ENCODE measurements around the gene MALRD1. TPM values are rescaled to one million over a fixed set of nuclear protein-coding genes. Genes with fewer than 3 reads are reported as not detected.

The MALRD1 gene
- total RNA-seq, 1 experiment from 2014 or later = 0.50 TPM

DNA sequence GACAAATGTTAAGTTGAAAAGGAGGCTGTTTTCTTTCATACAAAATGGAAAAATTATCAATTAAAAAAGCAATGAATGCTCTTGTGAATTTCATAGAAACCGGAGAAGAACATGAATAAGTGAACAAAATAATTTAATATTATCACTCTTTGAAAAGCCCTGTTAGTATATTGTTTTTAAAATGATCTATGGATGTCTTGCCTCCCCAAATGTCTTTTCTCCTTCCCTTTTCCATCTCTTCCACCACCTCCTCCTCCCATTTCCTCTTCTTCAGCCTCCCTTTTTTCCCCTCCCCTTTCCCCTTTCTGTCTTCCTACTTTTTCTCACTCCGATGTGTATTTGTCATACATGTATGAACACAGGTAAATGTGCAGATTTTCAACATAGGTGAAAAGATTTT, 234.7 kb downstream of the MALRD1 start:
- H3K27ac Mint-ChIP-seq = no peak overlapping the region
- ChIA-PET CTCF (no interaction called here), POLR2A (no interaction called here)
- H3K4me1 Mint-ChIP-seq = no peaks in the 10 kb centered on the region
- no peaks in the 10 kb centered on the region for H3K9me3 Mint-ChIP-seq
- no peak overlapping the region for H3K4me3 Mint-ChIP-seq
- no peak for ATAC-seq
- no peaks in the 10 kb centered on the region for H3K36me3 Mint-ChIP-seq
- no peak for DNase-seq (ENCODE audit: low spot score)
- H3K27me3 Mint-ChIP-seq (ENCODE audit: low read depth) = no peaks in the 10 kb centered on the region
- TF ChIP-seq CREB1 (CRISPR knock-in tag; IDR thresholded peaks at IDR 0.05) (no peak), ZNF138 (CRISPR knock-in tag; conservative IDR thresholded peaks at IDR 0.05) (no peak), MYBL2 (CRISPR knock-in tag; IDR thresholded peaks at IDR 0.05) (no peak), SOX15 (CRISPR knock-in tag; IDR thresholded peaks at IDR 0.05) (no peak), TEAD1 (CRISPR knock-in tag; IDR thresholded peaks at IDR 0.05) (no peak), ZNF317 (CRISPR knock-in tag; IDR thresholded peaks at IDR 0.05; ENCODE audit: borderline replicate concordance, low read depth) (no peak), ZNF263 (CRISPR knock-in tag; IDR thresholded peaks at IDR 0.05; ENCODE audit: low read depth) (no peak), OVOL2 (CRISPR knock-in tag; IDR thresholded peaks at IDR 0.05; ENCODE audit: borderline replicate concordance) (no peak), FOXK1 (CRISPR knock-in tag; IDR thresholded peaks at IDR 0.05) (no peak), HMGA2 (CRISPR knock-in tag; IDR thresholded peaks at IDR 0.05) (no peak), JUN (CRISPR knock-in tag; IDR thresholded peaks at IDR 0.05) (no peak), ESRRA (CRISPR knock-in tag; IDR thresholded peaks at IDR 0.05; ENCODE audit: borderline replicate concordance) (no peak), RELA (CRISPR knock-in tag; IDR thresholded peaks at IDR 0.05; ENCODE audit: borderline replicate concordance) (no peak)
- TF ChIP-seq, protein P1, sequence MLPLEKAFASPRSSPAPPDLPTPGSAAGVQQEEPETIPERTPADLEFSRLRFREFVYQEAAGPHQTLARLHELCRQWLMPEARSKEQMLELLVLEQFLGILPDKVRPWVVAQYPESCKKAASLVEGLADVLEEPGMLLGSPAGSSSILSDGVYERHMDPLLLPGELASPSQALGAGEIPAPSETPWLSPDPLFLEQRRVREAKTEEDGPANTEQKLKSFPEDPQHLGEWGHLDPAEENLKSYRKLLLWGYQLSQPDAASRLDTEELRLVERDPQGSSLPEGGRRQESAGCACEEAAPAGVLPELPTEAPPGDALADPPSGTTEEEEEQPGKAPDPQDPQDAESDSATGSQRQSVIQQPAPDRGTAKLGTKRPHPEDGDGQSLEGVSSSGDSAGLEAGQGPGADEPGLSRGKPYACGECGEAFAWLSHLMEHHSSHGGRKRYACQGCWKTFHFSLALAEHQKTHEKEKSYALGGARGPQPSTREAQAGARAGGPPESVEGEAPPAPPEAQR (CRISPR knock-in tag; IDR thresholded peaks at IDR 0.05) = no peak
- TF ChIP-seq, protein P2, sequence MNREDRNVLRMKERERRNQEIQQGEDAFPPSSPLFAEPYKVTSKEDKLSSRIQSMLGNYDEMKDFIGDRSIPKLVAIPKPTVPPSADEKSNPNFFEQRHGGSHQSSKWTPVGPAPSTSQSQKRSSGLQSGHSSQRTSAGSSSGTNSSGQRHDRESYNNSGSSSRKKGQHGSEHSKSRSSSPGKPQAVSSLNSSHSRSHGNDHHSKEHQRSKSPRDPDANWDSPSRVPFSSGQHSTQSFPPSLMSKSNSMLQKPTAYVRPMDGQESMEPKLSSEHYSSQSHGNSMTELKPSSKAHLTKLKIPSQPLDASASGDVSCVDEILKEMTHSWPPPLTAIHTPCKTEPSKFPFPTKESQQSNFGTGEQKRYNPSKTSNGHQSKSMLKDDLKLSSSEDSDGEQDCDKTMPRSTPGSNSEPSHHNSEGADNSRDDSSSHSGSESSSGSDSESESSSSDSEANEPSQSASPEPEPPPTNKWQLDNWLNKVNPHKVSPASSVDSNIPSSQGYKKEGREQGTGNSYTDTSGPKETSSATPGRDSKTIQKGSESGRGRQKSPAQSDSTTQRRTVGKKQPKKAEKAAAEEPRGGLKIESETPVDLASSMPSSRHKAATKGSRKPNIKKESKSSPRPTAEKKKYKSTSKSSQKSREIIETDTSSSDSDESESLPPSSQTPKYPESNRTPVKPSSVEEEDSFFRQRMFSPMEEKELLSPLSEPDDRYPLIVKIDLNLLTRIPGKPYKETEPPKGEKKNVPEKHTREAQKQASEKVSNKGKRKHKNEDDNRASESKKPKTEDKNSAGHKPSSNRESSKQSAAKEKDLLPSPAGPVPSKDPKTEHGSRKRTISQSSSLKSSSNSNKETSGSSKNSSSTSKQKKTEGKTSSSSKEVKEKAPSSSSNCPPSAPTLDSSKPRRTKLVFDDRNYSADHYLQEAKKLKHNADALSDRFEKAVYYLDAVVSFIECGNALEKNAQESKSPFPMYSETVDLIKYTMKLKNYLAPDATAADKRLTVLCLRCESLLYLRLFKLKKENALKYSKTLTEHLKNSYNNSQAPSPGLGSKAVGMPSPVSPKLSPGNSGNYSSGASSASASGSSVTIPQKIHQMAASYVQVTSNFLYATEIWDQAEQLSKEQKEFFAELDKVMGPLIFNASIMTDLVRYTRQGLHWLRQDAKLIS (CRISPR knock-in tag; IDR thresholded peaks at IDR 0.05; ENCODE audit: borderline replicate concordance) = no peak
- TF ChIP-seq, protein P3, sequence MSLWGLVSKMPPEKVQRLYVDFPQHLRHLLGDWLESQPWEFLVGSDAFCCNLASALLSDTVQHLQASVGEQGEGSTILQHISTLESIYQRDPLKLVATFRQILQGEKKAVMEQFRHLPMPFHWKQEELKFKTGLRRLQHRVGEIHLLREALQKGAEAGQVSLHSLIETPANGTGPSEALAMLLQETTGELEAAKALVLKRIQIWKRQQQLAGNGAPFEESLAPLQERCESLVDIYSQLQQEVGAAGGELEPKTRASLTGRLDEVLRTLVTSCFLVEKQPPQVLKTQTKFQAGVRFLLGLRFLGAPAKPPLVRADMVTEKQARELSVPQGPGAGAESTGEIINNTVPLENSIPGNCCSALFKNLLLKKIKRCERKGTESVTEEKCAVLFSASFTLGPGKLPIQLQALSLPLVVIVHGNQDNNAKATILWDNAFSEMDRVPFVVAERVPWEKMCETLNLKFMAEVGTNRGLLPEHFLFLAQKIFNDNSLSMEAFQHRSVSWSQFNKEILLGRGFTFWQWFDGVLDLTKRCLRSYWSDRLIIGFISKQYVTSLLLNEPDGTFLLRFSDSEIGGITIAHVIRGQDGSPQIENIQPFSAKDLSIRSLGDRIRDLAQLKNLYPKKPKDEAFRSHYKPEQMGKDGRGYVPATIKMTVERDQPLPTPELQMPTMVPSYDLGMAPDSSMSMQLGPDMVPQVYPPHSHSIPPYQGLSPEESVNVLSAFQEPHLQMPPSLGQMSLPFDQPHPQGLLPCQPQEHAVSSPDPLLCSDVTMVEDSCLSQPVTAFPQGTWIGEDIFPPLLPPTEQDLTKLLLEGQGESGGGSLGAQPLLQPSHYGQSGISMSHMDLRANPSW (CRISPR knock-in tag; conservative IDR thresholded peaks at IDR 0.05; ENCODE audit: low read depth) = no peak
- TF ChIP-seq, protein P4, sequence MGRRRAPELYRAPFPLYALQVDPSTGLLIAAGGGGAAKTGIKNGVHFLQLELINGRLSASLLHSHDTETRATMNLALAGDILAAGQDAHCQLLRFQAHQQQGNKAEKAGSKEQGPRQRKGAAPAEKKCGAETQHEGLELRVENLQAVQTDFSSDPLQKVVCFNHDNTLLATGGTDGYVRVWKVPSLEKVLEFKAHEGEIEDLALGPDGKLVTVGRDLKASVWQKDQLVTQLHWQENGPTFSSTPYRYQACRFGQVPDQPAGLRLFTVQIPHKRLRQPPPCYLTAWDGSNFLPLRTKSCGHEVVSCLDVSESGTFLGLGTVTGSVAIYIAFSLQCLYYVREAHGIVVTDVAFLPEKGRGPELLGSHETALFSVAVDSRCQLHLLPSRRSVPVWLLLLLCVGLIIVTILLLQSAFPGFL (CRISPR knock-in tag; IDR thresholded peaks at IDR 0.05; ENCODE audit: borderline replicate concordance) = no peak

DNA sequence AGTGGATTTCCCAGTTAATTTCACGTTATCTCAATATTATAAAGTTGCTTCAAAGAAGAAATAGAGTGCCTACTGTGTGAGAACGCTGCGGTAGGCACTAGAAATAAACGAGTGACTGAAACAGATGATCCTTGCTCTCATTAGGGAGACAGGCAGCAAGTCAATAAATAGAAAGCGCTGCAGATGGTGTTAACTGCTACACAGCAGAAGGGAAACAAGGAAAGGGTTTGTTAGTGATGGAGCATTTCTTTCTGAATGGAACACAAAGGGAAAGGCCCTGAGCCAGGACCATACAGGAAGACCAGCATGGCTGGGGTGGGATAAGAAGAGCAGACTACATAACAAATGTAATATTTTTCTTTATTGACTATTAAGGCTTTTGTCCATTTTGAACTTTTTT, 235.2 kb downstream of the MALRD1 start:
- CTCF ChIA-PET = no interaction called here
- Mint-ChIP-seq H3K27me3 (ENCODE audit: low read depth) (no peaks in the 10 kb centered on the region), H3K27ac (no peak overlapping the region), H3K4me1 (no peaks in the 10 kb centered on the region), H3K9me3 (no peaks in the 10 kb centered on the region), H3K36me3 (no peaks in the 10 kb centered on the region), H3K4me3 (no peak overlapping the region)
- ATAC-seq (no peak), DNase-seq (ENCODE audit: low spot score) (no peak)
- TF ChIP-seq JUN (CRISPR knock-in tag; IDR thresholded peaks at IDR 0.05) (no peak), SOX15 (CRISPR knock-in tag; IDR thresholded peaks at IDR 0.05) (no peak), RELA (CRISPR knock-in tag; IDR thresholded peaks at IDR 0.05; ENCODE audit: borderline replicate concordance) (no peak), HMGA2 (CRISPR knock-in tag; IDR thresholded peaks at IDR 0.05) (no peak), IRF2 (CRISPR knock-in tag; IDR thresholded peaks at IDR 0.05; ENCODE audit: borderline replicate concordance, low read depth) (no peak)
- TF ChIP-seq, protein P5, sequence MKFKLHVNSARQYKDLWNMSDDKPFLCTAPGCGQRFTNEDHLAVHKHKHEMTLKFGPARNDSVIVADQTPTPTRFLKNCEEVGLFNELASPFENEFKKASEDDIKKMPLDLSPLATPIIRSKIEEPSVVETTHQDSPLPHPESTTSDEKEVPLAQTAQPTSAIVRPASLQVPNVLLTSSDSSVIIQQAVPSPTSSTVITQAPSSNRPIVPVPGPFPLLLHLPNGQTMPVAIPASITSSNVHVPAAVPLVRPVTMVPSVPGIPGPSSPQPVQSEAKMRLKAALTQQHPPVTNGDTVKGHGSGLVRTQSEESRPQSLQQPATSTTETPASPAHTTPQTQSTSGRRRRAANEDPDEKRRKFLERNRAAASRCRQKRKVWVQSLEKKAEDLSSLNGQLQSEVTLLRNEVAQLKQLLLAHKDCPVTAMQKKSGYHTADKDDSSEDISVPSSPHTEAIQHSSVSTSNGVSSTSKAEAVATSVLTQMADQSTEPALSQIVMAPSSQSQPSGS (CRISPR knock-in tag; IDR thresholded peaks at IDR 0.05; ENCODE audit: borderline replicate concordance, low read depth) = no peak
- TF ChIP-seq, protein P6, sequence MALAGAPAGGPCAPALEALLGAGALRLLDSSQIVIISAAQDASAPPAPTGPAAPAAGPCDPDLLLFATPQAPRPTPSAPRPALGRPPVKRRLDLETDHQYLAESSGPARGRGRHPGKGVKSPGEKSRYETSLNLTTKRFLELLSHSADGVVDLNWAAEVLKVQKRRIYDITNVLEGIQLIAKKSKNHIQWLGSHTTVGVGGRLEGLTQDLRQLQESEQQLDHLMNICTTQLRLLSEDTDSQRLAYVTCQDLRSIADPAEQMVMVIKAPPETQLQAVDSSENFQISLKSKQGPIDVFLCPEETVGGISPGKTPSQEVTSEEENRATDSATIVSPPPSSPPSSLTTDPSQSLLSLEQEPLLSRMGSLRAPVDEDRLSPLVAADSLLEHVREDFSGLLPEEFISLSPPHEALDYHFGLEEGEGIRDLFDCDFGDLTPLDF (CRISPR knock-in tag; IDR thresholded peaks at IDR 0.05) = no peak
- POLR2A ChIA-PET = no interaction called here
